Kidney (tissue), 14 donors: ENCODE results near the gene TRIM62. TPM values are rescaled to one million over a fixed set of nuclear protein-coding genes. Genes with fewer than 3 reads are reported as not detected.

ENCODE experiments used
- DNase-seq, 5 donors: peaks; one replicate each; pipeline ENCODE4 v3.0.0-alpha.2; 2013 to 2020
- FAIRE-seq: peaks from 2 replicates; lab custom pipeline; 2012; peaks lifted over from hg19 to GRCh38; lab: Jason Lieb, UNC
- H3K27ac ChIP-seq, 2 donors: one replicate each; pipeline ENCODE4 v1.7.0; 2013; ENCODE audit warnings: low read depth in 2 of 2, low read length in 2 of 2, inconsistent platforms in 1 of 2
- H3K27me3 ChIP-seq: one replicate; pipeline ENCODE4 v1.7.1; 2013; ENCODE audit warnings: low read length, inconsistent platforms; ENCODE audit not compliant: control insufficient read depth, insufficient read depth
- H3K36me3 ChIP-seq, 3 donors: one replicate each; pipeline versions ENCODE4 v1.7.0 to v1.7.1; 2013; ENCODE audit warnings: low read length in 3 of 3, control low read depth in 1 of 3, inconsistent platforms in 1 of 3; ENCODE audit not compliant: insufficient read depth in 3 of 3, control insufficient read depth in 2 of 3
- H3K4me1 ChIP-seq, 3 donors: one replicate each; pipeline versions ENCODE4 v1.7.0 to v1.7.1; 2013; ENCODE audit warnings: low read length in 3 of 3, inconsistent platforms in 1 of 3, low read depth in 1 of 3; ENCODE audit not compliant: control insufficient read depth in 2 of 3, insufficient read depth in 2 of 3
- H3K4me3 ChIP-seq, 3 donors: one replicate each; pipeline versions ENCODE4 v1.7.0 to v1.8.1; 2013; ENCODE audit warnings: low read length in 3 of 3, control low read depth in 1 of 3, inconsistent platforms in 1 of 3
- H3K9ac ChIP-seq, 3 donors: one replicate each; pipeline versions ENCODE4 v1.7.0 to v1.7.1; 2013; ENCODE audit warnings: low read length in 3 of 3, control low read depth in 1 of 3, inconsistent platforms in 1 of 3
- H3K9me3 ChIP-seq, 3 donors: one replicate each; pipeline versions ENCODE4 v1.7.0 to v1.7.1; 2013; ENCODE audit warnings: low read length in 3 of 3, control low read depth in 1 of 3, inconsistent platforms in 1 of 3; ENCODE audit not compliant: control insufficient read depth in 2 of 3, insufficient read depth in 1 of 3
- intact Hi-C: fragments of 100-400 bp; cut with DNase I; formaldehyde crosslinking; loops from one replicate; pipeline ENCODE4 v1.11.1; 2022
- polyA plus RNA-seq: library from polyadenylated mRNA; stranded (reverse); fragments of 350-450 nt; fragmentation: Illumina TruSeq; extraction: RNeasy Lipid Tissue Mini Kit (QIAGEN cat#74804); gene quantifications from one replicate; pipeline ENCODE4 v1.2.3, GENCODE V29; 2014; ENCODE audit warnings: low read depth, low replicate concordance; ENCODE audit not compliant: insufficient read depth
- total RNA-seq: library from RNA; stranded (reverse); fragmentation: NEBNext Ultra II Directional; extraction: Animal tissue kit (Norgen Biotek cat#: 25700); gene quantifications from one replicate; pipeline ENCODE4 v1.2.1, GENCODE V29; 2021
- TF ChIP-seq, protein P1 (sequence below): IDR thresholded peaks from 3 replicates; pipeline ENCODE4 v1.5.1; 2012; ENCODE audit warnings: mild to moderate bottlenecking, moderate library complexity, borderline replicate concordance; ENCODE audit not compliant: insufficient read depth; ENCODE audit errors: extremely low read depth
- donor health status: control.
- donor health status: control.
- donor health status: control.
- donor health status: control.
- donor health status: control.
- donor health status: DM: yes; HTN: yes; CAD: no.
- donor health status: Normal renal cell carcinoma (clear cell type).

The TRIM62 gene
- total and polyA plus RNA-seq, 2 donors from 2014 or later = 3.2 to 6.2 TPM

DNA sequence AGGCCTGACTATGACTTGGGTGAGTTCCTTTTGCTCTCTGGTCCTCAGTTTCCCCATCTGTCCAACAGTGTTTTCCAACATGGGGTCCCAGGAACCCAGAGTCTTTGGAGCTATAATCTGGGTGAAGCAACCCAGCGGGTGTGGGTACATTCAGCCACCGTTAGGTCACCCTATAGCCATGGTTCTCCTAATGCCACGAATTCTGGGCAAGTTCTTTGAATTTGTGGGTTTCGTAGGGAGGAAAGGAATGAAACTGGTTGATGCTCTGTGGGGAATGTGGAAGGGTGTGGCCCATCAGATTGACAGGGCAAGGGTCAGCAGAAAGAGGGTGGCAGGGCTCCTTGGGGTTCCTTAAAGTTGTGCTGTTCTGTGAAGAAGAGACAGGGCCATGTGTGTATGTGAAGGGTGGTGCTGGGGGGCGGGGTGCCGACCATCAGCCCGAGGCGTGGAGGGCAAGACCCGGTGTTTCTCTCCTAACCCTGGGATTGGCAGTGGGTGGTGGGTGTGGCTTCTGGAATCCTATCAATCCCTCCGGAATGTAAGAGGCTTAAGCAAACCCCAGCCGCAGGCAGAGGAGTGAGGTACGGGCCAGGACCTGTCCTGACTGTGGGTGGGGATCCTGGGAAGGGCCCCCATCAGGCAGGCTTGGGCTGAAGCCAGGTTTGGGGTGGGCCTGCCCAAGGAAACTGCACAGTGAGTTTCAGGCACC is 39.0 kb upstream of the TRIM62 start:
- TF ChIP-seq, protein P1, sequence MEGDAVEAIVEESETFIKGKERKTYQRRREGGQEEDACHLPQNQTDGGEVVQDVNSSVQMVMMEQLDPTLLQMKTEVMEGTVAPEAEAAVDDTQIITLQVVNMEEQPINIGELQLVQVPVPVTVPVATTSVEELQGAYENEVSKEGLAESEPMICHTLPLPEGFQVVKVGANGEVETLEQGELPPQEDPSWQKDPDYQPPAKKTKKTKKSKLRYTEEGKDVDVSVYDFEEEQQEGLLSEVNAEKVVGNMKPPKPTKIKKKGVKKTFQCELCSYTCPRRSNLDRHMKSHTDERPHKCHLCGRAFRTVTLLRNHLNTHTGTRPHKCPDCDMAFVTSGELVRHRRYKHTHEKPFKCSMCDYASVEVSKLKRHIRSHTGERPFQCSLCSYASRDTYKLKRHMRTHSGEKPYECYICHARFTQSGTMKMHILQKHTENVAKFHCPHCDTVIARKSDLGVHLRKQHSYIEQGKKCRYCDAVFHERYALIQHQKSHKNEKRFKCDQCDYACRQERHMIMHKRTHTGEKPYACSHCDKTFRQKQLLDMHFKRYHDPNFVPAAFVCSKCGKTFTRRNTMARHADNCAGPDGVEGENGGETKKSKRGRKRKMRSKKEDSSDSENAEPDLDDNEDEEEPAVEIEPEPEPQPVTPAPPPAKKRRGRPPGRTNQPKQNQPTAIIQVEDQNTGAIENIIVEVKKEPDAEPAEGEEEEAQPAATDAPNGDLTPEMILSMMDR = no peak
- H3K4me1 ChIP-seq = peaks cover 0 to 3% (median 0%) of the 10 kb centered on the region in 3 donors

DNA sequence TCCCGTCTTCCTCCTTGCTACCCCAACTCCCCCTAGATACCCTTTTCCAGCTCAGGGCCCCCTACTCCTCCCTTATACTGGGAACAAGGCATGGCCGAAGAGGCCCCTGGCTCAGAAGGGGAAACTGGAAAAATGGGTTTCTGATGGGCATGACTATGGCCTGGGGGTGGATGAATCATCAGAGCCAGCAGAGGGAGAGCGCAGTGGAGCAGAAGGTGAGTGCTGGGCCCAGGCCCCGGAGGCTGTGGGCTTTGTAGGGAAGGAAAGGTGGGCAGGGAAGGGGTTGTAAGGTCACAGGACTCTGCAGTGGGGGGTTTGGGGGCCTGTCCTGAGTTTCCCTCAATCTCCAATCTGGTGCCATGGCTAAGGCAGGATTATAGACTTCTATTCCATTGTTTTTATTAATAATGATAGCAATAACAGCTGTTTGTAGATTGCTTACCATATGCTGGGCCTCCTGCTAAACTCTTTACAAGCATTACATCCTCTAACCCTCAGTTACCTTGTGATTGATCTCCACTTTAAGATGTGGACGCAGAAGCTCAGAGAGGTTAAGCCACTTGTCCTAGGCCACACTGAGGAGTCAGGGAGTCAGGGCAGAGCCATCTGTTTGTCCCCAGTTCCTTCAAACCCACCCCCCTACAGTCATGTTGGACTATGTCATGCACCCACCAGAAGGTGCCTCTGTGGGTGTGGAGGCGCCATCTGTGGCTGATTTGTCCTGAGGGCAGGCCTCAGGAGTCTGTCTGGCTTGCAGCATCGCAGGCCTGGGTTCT is 38.2 kb upstream of the TRIM62 start:
- DNase-seq (peak in 3 of 5 donors; percentile 32 to 73 (median 36)), FAIRE-seq (no peak)
- TF ChIP-seq, protein P1 = no peak
- peaks cover 0 to 3% (median 0%) of the 10 kb centered on the region in 3 donors for H3K4me1 ChIP-seq
- intact Hi-C loops = no loop called here
- no peak overlapping the region for H3K27ac ChIP-seq
- H3K9me3 ChIP-seq = peaks cover 0 to 10% (median 0%) of the 10 kb centered on the region in 3 donors
- H3K9ac ChIP-seq = no peak overlapping the region
- H3K27me3 ChIP-seq = no peaks in the 10 kb centered on the region
- no peak overlapping the region for H3K4me3 ChIP-seq
- H3K36me3 ChIP-seq = no peaks in the 10 kb centered on the region

More for the DNA sequence above, 39.0 kb upstream of the TRIM62 start:
- no peaks in the 10 kb centered on the region for H3K27me3 ChIP-seq
- no peak overlapping the region for H3K4me3 ChIP-seq
- peaks cover 0 to 10% (median 0%) of the 10 kb centered on the region in 3 donors for H3K9me3 ChIP-seq
- no peaks in the 10 kb centered on the region for H3K36me3 ChIP-seq
- no peak for FAIRE-seq
- no peak overlapping the region for H3K9ac ChIP-seq
- DNase-seq = no peak
- H3K27ac ChIP-seq = no peak overlapping the region
- intact Hi-C loops = no loop called here

DNA sequence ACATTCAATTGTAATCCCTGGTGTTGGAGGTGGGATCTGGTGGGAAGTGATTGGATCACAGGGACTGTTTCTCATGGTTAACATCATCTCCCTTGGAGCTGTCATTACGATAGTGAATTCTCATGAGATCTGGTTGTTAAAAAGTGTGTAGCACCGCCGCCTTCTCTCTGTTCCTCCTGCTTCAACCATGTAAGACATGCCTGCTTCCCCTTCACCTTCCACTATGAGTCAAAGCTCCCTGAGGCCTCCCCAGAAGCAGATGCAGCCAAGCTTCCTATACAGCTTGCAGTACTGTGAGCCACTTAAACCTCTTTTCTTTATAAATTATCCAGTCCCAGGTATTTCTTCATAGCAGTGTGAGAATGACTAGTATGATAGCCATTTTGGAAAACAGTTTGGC is 30.1 kb upstream of the TRIM62 start:
- no peaks in the 10 kb centered on the region for H3K4me1 ChIP-seq
- no peaks in the 10 kb centered on the region for H3K9me3 ChIP-seq
- no peak overlapping the region for H3K9ac ChIP-seq
- TF ChIP-seq, protein P1 = no peak
- intact Hi-C loops = no loop called here
- no peak for DNase-seq
- H3K27ac ChIP-seq = no peak overlapping the region
- no peak for FAIRE-seq
- no peak overlapping the region for H3K4me3 ChIP-seq
- no peaks in the 10 kb centered on the region for H3K27me3 ChIP-seq
- H3K36me3 ChIP-seq = no peaks in the 10 kb centered on the region
